GM23248 (cell line): ENCODE measurements around the gene SLC6A19. TPM values are rescaled to one million over a fixed set of nuclear protein-coding genes. Genes with fewer than 3 reads are reported as not detected.

Source experiments
- DNase-seq: peaks from one replicate; pipeline ENCODE4 v3.0.0-alpha.2; 2015
- H2AFZ ChIP-seq: fragments of 200-600 bp; sonication (generic); 2 replicates; pipeline ENCODE4 v1.6.1; 2016; ENCODE audit warnings: antibody characterized with exemption
- H3F3A ChIP-seq: fragments of 200-600 bp; sonication (generic); 2 replicates; pipeline ENCODE4 v1.6.1; 2016; ENCODE audit warnings: mild to moderate bottlenecking, antibody characterized with exemption, mixed run types; ENCODE audit not compliant: insufficient read depth
- H3K27ac ChIP-seq: fragments of 200-600 bp; sonication (generic); 2 replicates; pipeline ENCODE4 v1.5.1; 2016; ENCODE audit warnings: mild to moderate bottlenecking
- H3K27me3 ChIP-seq: fragments of 200-600 bp; sonication (generic); replicated peaks from 2 replicates; pipeline ENCODE4 v1.6.1; 2016; ENCODE audit warnings: mild to moderate bottlenecking; ENCODE audit not compliant: insufficient read depth
- H3K36me3 ChIP-seq: fragments of 200-600 bp; sonication (generic); 2 replicates; pipeline ENCODE4 v1.6.1; 2016; ENCODE audit warnings: low read depth, mild to moderate bottlenecking
- H3K4me1 ChIP-seq: fragments of 200-600 bp; sonication (generic); 2 replicates; pipeline ENCODE4 v1.6.1; 2016; ENCODE audit warnings: mild to moderate bottlenecking; ENCODE audit not compliant: insufficient read depth
- H3K4me2 ChIP-seq: fragments of 200-600 bp; sonication (generic); one replicate; pipeline ENCODE4 v1.6.1; 2016; ENCODE audit warnings: mild to moderate bottlenecking; ENCODE audit not compliant: unreplicated experiment
- H3K4me3 ChIP-seq: fragments of 200-600 bp; sonication (generic); 2 replicates; pipeline ENCODE4 v1.5.1; 2016; ENCODE audit warnings: mild to moderate bottlenecking
- H3K79me2 ChIP-seq: fragments of 200-600 bp; sonication (generic); 2 replicates; pipeline ENCODE4 v1.6.1; 2016; ENCODE audit warnings: mild to moderate bottlenecking; ENCODE audit not compliant: insufficient read depth
- H3K9ac ChIP-seq: fragments of 200-600 bp; sonication (generic); 2 replicates; pipeline ENCODE4 v1.6.1; 2016; ENCODE audit warnings: mild to moderate bottlenecking
- H3K9me2 ChIP-seq: fragments of 200-600 bp; sonication (generic); 2 replicates; pipeline ENCODE4 v1.6.1; 2016; ENCODE audit warnings: mixed run types, mild to moderate bottlenecking, moderate library complexity; ENCODE audit not compliant: insufficient read depth
- H3K9me3 ChIP-seq: fragments of 200-600 bp; sonication (generic); one replicate; pipeline ENCODE4 v1.6.1; 2017; ENCODE audit warnings: low read depth
- H4K20me1 ChIP-seq: fragments of 200-600 bp; sonication (generic); 2 replicates; pipeline ENCODE4 v1.6.0; 2016; ENCODE audit not compliant: insufficient read depth
- EZH2 ChIP-seq: fragments of 200-600 bp; sonication (generic); IDR thresholded peaks from 2 replicates; pipeline ENCODE4 v1.6.1; 2018; ENCODE audit warnings: antibody characterized with exemption, mild to moderate bottlenecking; ENCODE audit not compliant: insufficient read depth, poor library complexity, severe bottlenecking
- EZH2phosphoT487 ChIP-seq: fragments of 200-600 bp; sonication (generic); IDR thresholded peaks from 2 replicates; pipeline ENCODE4 v1.6.1; 2018; ENCODE audit warnings: antibody characterized with exemption, moderate library complexity, mild to moderate bottlenecking, low read depth; ENCODE audit not compliant: insufficient read depth
- WGBS, 2 experiments: methylation state at CpG; one replicate each; pipeline ENCODE4 v1.1.6; 2015 to 2017; ENCODE audit warnings: low lambda C conversion rate in 2 of 2, low coverage in 1 of 2; ENCODE audit errors: missing lambda C conversion rate in 2 of 2; 5-methylcytosine and 5-hydroxymethylcytosine counted together
- in situ Hi-C: fragments of 300-500 bp; cut with MboI; formaldehyde crosslinking; loops from 2 replicates; pipeline ENCODE4 v1.15.0; 2020
- polyA plus RNA-seq: library from polyadenylated mRNA; unstranded; fragments of >200 nt; fragmentation: Nextera tagmentation; extraction: Ambion mirVana; gene quantifications from 2 replicates; pipeline ENCODE4 v1.2.1, GENCODE V29; 2016
- total RNA-seq: library from RNA; depleted of rRNA; stranded (reverse); fragments of >200 nt; shearing (Covaris generic); gene quantifications from 2 replicates; pipeline ENCODE4 v1.2.3, GENCODE V29; 2014

The SLC6A19 gene
- total and polyA plus RNA-seq, 2 experiments from 2014 or later = not detected

DNA sequence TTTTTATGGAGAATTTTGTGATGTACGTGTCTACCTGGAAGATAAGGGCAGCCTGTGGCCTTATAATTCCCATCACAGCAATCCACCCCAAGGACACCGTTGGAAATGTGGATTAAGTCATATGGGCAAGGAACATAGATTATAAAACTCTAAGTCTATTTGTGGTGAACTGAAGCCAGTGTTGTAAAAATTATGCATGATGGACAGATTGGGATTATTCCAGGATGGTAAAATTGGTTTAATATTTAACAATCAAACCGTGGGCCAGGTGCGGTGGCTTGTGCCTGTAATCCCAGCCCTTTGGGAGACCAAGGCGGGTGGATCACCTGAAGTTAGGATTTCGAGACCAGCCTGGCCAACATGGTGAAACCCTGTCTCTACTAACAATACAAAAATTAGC, 12.9 kb upstream of the SLC6A19 start:
- Histone ChIP-seq H3K9me2 (no peaks in the 10 kb centered on the region), H2AFZ (no peak overlapping the region), H3K36me3 (no peaks in the 10 kb centered on the region), H3K27ac (no peak overlapping the region), H3K9me3 (no peaks in the 10 kb centered on the region), H4K20me1 (no peaks in the 10 kb centered on the region), H3K4me1 (no peaks in the 10 kb centered on the region), H3F3A (no peaks in the 10 kb centered on the region), H3K9ac (no peak overlapping the region), H3K4me2 (no peak overlapping the region), H3K79me2 (no peaks in the 10 kb centered on the region), H3K4me3 (no peak overlapping the region), H3K27me3 (peaks cover 27% of the 10 kb centered on the region)
- DNase-seq = no peak
- WGBS, 2 experiments = 34 to 37% methylated on average over 6 of the region's 6 CpGs
- TF ChIP-seq EZH2phosphoT487 (no peak), EZH2 (no peak)
- in situ Hi-C loops = no loop called here

DNA sequence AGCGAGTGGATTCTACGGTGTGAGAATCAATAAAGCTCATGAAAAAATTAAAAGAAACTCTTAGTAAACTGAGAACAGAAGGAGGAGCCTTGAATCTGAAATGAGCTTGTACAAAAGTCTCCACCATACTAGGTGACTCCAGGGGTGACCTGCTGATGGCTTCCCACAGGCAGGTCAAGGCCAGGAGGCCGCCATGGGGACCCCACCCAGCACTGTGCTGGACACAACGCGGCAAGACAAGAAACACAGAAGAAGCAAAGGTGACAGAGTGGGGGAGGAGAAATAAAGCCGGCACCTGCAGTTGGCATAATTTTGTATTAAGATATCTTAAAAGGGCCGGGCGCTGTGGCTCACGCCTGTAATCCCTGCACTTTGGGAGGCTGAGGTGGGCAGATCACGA, 12.1 kb upstream of the SLC6A19 start:
- Histone ChIP-seq H3K4me2 (no peak overlapping the region), H3K27me3 (peaks cover 28% of the 10 kb centered on the region), H4K20me1 (no peaks in the 10 kb centered on the region), H3K36me3 (no peaks in the 10 kb centered on the region), H3K27ac (no peak overlapping the region), H3K4me1 (no peaks in the 10 kb centered on the region), H3F3A (no peaks in the 10 kb centered on the region), H3K9me2 (no peaks in the 10 kb centered on the region), H3K9me3 (no peaks in the 10 kb centered on the region), H2AFZ (no peak overlapping the region), H3K79me2 (no peaks in the 10 kb centered on the region), H3K4me3 (no peak overlapping the region), H3K9ac (no peak overlapping the region)
- TF ChIP-seq EZH2phosphoT487 (no peak), EZH2 (no peak)
- in situ Hi-C loops = no loop called here
- 44 to 52% methylated on average over 10 of the region's 10 CpGs for WGBS, 2 experiments
- no peak for DNase-seq

GRCh38 chr5:1190278-1190677, 11.1 kb upstream of the SLC6A19 start:
- Histone ChIP-seq H3K9me3 (no peaks in the 10 kb centered on the region), H3K79me2 (no peaks in the 10 kb centered on the region), H3K4me2 (no peak overlapping the region), H3K27ac (no peak overlapping the region), H3K27me3 (peaks cover 31% of the 10 kb centered on the region), H2AFZ (no peak overlapping the region), H4K20me1 (no peaks in the 10 kb centered on the region), H3K9me2 (no peaks in the 10 kb centered on the region), H3K36me3 (no peaks in the 10 kb centered on the region), H3F3A (no peaks in the 10 kb centered on the region), H3K4me1 (no peaks in the 10 kb centered on the region), H3K4me3 (no peak overlapping the region), H3K9ac (no peak overlapping the region)
- in situ Hi-C loops = no loop called here
- TF ChIP-seq EZH2phosphoT487 (no peak), EZH2 (no peak)
- DNase-seq = no peak
- WGBS, 2 experiments = 54 to 59% methylated on average over 12 of the region's 12 CpGs

GRCh38 chr5:1190837-1191239, 10.6 kb upstream of the SLC6A19 start:
- H2AFZ ChIP-seq = no peak overlapping the region
- H3K4me1 ChIP-seq = no peaks in the 10 kb centered on the region
- no peak overlapping the region for H3K4me2 ChIP-seq
- no peaks in the 10 kb centered on the region for H3K9me3 ChIP-seq
- no peak overlapping the region for H3K27ac ChIP-seq
- H3K27me3 ChIP-seq = peaks cover 31% of the 10 kb centered on the region
- no peak overlapping the region for H3K9ac ChIP-seq
- no peak overlapping the region for H3K4me3 ChIP-seq
- H3K79me2 ChIP-seq = no peaks in the 10 kb centered on the region
- H3F3A ChIP-seq = no peaks in the 10 kb centered on the region
- 11 to 13% methylated on average over 6 of the region's 6 CpGs for WGBS, 2 experiments
- H4K20me1 ChIP-seq = no peaks in the 10 kb centered on the region
- H3K36me3 ChIP-seq = no peaks in the 10 kb centered on the region
- DNase-seq = no peak
- TF ChIP-seq EZH2phosphoT487 (no peak), EZH2 (no peak)
- H3K9me2 ChIP-seq = no peaks in the 10 kb centered on the region
- in situ Hi-C loops = no loop called here
